ENCODE results near the gene RDX.
A peak's percentile ranks its signal among the peaks of the same experiment; 100 is the strongest.
"Not testable (repeated sequence)": the region's sequence is repeated elsewhere in the genome, so short reads cannot be mapped to it uniquely, and the experiment has no call there.

Gene RDX

DNA sequence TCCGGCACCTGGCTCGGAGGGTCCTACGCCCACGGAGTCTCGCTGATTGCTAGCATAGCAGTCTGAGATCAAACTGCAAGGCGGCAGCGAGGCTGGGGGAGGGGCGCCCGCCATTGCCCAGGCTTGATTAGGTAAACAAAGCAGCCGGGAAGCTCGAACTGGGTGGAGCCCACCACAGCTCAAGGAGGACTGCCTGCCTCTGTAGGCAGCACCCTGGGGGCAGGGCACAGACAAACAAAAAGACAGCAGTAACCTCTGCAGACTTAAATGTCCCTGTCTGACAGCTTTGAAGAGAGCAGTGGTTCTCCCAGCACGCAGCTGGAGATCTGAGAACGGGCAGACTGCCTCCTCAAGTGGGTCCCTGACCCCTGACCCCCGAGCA, 87.1 kb downstream of the RDX start:
- H3K27ac ChIP-seq; DNase-seq (ENCODE audit: low read depth, low spot score): not testable (repeated sequence)

DNA sequence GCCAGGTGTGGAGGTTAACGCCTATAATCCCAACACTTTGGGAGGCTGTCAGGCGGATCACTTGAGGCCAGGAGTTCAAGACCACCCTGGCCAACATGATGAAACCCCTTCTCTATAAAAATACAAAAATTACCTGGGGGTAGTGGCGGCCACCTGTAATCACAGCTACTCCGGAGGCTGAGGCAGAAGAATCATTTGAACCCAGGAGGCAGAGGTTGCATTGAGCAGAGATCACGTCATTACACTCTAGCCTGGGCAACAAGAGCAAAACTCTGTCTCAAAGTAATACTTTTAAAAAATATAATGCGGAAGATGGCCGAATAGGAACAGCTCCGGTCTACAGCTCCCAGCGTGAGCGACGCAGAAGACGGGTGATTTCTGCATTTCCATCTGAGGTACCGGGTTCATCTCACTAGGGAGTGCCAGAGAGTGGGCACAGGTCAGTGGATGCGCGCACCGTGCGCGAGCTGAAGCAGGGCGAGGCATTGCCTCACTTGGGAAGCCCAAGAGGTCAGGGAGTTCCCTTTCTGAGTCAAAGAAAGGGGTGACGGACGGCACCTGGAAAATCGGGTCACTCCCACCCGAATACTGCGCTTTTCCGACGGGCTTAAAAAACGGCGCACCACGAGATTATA, 87.6 kb downstream of the RDX start:
- H3K27ac ChIP-seq; DNase-seq (ENCODE audit: low read depth, low spot score): not testable (repeated sequence)

DNA sequence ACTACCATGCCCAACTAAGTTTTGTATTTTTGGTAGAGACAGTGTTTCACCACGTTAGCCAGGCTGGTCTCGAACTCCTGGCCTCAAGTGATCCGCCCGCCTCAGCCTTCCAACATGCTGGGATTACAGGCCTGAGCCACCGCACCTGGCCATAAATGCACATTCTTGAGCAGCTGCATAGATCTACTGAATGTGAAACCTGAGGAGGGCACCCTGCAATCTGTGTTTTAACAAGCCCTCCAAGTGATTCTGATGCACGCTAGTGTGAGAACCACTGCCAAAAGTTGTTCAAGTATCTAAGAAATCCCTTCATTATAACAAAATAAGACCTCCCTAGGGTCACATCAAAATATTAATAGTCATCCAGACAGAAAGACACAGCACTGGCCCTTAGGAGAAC, 89.3 kb downstream of the RDX start:
- H3K27ac ChIP-seq: no peak overlapping the region
- DNase-seq (ENCODE audit: low read depth, low spot score): no peak

DNA sequence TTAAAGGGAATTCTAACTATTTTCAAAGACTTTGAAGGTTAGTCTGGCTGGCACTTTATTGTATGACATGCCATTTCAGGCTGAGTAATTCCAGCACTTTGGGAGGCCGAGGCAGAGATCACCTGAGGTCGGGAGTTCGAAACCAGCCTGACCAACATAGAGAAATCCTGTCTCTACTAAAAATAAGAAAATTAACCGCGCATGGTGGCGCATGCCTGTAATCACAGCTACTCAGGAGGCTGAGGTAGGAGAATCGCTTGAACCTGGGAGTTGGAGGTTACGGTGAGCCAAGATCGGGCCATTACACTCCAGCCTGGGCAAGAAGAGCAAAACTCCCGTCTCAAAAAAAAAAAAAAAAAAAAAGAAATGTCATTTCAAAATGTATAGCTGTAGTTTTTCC, 95.6 kb downstream of the RDX start:
- DNase-seq (ENCODE audit: low read depth, low spot score): no peak
- no peak overlapping the region for H3K27ac ChIP-seq

DNA sequence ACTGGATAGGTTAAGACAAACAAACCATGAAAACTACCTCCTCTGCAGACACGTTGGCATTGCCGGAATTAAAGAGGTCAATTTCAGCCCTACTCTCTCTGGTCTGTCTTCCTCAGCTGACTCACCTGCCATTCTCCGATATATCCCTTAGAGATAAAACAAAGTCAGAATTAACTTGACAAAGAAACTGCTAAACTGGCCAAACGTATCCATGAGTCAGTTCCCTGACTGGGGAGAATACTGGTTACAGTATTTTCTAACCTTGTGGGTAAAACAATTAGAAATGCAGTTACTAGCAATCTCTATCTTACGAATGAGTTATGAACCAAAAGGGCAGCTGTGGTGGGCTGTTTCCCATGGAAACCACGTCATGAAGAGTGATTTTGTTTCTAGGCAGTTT, 96.2 kb downstream of the RDX start:
- H3K27ac ChIP-seq: peak overlapping the region; percentile 5
- no peak for DNase-seq (ENCODE audit: low read depth, low spot score)

DNA sequence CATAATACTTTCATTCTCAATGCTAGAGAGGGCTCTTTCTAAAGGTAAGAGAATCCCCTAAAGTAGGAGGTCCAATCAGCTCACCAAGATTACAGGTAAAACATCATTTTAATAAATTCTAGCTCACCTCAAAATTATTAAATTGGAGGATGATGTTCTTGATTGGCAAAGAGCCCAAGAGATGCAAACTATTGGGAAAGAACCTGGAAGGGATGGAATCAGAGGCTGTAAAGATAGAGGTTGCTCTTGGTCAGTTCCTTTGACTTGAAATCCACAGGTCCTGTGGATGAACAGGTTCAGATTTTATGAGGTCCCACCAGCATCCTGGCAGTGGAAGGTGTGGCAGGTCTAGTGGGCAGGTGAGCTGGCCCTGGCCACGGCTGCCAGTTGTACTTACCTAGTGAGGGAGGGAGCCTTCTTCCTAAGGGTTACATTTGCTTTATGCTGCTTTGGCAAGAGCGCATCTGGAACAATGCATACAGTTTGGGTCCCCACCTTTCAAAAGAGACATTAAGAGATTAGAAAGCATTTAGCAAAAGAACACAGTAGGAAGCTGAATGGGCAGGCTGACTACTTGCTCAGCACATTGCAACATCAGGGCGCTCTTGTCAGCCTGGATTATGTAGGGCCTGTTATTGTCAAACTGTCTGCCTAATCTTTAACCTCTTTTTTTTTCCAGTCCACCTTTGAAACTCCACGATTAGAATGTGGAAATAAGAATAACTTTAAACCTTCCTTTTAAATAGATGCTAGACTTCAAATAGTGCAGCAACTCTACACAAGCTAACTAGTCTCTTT, 97.0 kb downstream of the RDX start:
- DNase-seq (ENCODE audit: low read depth, low spot score): no peak

DNA sequence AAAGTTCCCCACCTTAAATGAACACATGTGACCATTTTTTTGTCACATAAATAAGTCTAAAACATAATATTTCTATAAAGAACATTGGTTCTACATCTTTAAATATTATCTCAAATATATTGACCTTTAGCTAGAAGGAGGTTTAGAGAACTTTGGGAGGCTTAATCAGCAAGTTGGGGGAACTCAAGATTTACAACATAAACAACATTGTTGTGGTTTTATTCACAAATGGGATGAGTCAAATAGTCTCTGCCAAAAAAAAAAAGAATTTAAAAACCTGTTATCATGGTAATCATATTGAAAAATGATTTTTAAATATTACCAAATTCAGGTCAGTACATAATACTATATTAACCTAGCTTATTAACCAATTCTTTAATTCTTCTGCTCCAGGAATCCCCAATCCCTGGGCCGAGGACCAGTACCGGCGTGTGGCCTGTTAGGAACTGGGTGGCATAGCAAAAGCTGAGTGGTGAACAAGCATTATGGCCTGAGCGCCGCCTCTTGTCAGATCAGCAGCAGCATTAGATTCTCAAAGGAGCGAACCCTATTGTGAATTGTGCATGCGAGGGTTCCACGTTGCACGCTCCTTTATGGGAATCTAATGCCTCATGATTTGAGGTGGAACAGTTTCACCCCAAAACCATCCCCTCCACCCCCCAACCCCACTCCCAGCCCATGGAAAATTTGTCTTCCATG, 98.2 kb downstream of the RDX start:
- no peak overlapping the region for H3K27ac ChIP-seq
- no peak for DNase-seq (ENCODE audit: low read depth, low spot score)

More for the DNA sequence above, 97.0 kb downstream of the RDX start:
- peak overlapping the region; percentile 5 for H3K27ac ChIP-seq

DNA sequence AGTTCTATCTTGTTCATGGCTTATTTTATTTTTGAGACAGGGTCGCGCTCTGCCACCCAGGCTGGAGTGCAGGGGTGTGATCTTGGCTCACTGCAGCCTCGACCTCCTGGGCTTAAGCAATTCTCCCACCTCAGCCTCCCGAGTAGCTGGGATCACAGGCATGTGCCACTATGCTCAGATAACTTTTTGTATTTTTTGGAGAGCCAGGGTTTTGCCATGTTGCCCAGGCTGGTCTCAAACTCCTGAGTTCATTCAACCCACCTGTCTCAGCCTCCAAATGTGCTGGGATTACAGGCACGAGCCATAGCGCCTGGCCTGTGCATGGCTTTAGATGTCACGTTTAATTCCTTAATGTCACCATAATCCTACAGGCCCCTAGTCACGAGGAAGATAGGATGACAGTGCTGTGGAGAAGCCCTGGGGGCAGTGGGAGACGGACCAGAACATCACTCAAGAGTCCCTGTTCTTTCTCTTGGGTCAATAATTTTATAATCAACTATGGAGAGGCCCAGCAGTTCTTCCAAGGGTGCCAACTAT, 99.5 kb downstream of the RDX start:
- peak overlapping the region; percentile 88 for H3K27ac ChIP-seq
- DNase-seq (ENCODE audit: low read depth, low spot score): no peak

DNA sequence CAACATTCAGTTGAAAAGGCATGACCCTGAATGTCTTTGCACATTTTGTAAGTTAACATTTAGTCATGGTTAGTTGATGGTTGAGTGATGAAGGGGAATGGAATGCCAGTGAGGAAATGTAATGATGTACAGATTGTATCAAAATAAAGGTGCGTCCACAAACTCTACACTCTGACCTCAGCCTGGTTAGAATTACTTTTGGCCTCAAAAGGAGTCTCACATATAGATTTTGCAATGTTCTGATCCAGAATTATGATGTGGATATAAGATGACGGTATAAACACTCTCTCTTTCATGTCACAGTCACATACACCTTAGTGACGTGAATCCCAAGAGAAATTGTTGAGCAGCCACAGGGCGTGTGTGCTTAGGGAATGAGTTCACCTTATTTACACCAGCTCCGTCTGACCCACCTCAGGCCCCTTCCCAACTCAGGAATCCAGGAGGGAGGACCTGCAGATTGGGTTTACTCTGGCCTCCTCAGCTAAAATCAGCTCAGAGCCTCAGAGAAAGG, 100.1 kb downstream of the RDX start:
- DNase-seq (ENCODE audit: low read depth, low spot score): peak; percentile 75
- peak overlapping the region; percentile 88 for H3K27ac ChIP-seq

DNA sequence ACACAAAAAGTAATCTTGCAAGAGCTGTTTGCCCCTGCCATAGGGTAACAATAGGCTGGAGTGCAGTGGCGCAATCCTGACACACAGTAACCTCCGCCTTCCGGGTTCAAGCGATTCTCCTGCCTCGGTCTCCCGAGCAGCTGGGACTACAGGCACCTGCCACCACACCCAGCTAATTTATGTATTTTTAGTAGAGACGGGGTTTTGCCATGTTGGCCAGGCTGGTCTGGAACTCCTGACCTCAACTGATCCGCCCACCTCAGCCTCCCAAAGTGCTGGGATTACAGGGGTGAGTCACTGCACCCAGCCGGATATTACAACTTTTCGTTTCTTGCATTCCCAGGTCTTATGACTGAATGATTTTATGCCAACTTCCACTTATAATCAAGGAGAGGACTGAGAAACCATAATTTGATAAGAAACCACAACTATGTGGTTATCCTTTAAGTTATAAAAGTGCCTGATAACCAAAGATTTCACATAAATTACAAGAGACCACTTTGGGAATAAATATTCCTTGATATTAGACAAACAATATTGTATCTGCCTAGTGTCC, 102.1 kb downstream of the RDX start:
- H3K27ac ChIP-seq: peak overlapping the region; percentile 88
- DNase-seq (ENCODE audit: low read depth, low spot score): not testable (repeated sequence)

DNA sequence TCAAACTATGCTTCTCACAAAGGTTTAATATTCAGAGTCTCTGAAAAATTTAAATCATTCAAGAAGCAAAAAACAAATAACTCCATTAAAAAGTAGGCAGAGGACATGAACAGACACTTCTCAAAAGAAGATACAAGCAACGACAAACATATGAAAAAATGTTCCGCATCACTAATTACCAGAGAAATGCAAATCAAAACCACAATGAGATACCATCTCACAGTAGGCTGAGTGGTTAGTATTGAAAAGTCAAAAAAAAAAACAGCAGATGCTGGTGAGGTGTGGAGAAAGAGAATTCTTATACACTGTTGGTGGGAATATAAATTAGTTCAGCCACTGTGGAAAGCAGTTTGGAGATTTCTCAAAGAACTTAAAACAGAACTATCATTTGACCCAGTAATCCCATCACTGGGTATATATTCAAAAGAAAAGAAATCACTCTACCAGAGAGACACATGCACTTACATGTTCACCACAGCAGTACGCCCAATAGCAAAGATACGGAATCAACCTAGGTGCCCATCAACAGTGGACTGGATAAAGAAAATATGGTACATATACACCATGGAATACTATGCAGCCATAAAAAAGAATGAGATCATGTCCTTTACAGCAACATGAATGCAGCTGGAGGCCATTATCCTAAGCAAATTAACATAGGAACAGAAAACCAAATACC, 103.7 kb downstream of the RDX start:
- DNase-seq (ENCODE audit: low read depth, low spot score): not testable (repeated sequence)

DNA sequence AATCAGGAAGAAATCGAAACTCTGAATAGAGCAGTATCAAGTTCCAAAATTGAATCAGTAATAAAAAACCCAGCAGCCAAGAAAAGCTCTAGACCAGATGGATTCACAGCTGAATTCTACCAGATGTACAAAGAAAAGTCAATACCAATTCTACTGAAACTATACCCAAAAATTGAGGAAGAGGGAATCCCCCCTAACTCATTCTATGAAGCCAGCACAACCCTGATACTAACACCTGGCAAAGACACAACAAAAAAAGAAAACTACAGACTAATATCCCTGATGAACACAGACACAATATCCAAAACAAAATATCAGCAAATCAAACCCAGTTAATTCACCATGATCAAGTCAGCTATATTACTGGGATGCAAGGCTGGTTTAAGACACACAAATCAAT, 105.5 kb downstream of the RDX start:
- H3K27ac ChIP-seq: no peak overlapping the region
- no peak for DNase-seq (ENCODE audit: low read depth, low spot score)

More for the DNA sequence above, 103.7 kb downstream of the RDX start:
- H3K27ac ChIP-seq: not testable (repeated sequence)

DNA sequence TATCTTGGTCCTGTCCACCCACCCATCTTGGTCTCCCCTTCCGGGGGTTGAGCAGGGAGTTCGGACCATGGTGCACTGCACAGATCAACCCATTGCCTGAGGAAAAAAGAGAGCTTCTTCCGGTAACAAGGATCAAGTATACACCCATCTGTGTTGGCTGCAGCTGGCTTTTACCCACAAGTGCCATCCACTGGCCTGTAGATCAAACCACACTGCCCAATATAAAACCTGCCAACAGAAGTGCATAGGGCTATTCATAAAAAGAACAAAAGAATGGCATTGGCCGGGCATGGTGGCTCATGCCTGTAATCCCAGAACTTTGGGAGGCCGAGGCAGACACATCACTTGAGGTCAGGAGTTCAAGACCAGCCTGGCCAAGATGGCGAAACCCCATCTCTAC, 108.7 kb downstream of the RDX start:
- no peak for DNase-seq (ENCODE audit: low read depth, low spot score)
- H3K27ac ChIP-seq: no peak overlapping the region

DNA sequence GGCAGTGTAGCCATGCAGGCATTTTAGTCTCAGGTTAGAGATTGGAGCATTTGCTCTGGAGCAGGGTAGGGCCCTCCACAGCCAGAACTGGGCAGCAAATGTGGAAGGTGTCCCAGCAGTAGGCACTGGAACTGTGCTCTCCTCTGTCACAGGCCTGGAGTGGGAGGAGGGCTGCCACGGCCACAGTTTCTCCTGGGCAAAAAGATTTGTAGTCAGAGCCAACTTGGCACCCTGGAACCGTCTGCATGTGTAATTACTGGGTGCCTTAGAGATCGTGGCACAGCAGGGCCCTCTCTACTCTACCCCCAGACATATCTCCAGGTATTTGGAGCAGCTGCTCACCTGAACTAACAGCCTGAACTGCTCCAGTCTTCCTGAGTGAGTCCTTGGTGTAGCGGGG, 109.5 kb downstream of the RDX start:
- no peak for DNase-seq (ENCODE audit: low read depth, low spot score)
- no peak overlapping the region for H3K27ac ChIP-seq

DNA sequence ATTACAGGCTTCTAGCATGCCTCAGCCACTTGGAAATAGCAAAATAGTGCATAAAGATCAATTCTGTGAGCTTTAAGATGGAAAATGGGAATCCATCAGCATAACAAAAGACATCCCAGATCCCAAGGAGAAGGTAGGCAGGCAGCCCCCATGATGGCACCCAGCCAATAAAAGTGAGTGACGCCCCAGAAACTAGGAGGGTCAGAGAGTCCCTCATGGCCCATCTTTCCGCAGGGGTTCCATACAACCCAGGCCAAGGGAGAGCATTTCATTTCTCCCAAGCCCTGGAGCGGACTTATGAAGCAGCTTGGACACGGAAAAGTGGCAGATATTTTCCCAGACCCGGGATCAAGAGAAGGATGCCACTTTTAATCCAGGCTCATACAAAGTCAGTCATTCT, 110.0 kb downstream of the RDX start:
- DNase-seq (ENCODE audit: low read depth, low spot score): no peak
- H3K27ac ChIP-seq: no peak overlapping the region

DNA sequence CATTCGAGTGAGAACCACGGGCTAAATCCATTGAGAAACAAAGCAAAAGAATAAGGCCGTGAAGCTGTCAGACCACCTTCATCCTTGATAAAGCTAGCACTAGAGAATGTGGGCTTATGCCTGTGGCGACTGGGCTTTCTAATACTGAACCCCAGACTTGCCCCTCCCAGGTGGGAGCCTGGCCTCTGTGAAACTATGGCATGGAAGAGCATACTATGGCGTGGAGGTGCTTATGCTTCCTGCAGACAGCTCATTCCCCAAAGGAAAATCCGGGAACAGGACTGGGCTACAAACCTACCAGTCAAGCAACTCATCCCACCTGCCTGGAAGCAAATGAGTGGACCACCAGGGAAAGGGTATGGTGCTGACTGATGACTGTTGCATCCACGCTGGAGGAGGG, 110.8 kb downstream of the RDX start:
- no peak for DNase-seq (ENCODE audit: low read depth, low spot score)
- peak overlapping the region; percentile 14 for H3K27ac ChIP-seq

DNA sequence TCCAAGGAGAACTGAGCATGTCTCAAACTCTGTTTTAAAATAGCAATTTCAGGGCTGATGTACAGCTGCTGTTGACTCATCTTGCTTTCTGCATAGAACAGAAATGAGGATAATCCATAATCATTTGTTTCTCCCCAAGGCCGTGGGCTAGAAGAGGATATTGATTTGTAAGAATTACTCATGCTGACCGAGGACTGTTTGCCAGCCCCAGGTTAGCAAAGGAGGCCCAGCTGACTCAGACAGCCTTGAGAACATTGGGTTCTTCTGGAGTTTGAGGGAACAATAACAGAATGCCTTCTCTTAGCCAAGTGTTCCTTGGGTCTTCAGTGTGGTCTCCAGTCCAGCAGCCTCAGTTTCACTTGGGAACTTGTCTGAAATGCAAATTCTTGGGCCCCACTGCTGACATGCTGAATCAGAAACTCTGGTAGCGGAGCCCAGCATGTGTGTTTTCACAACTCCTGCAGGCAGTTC, 111.3 kb downstream of the RDX start:
- H3K27ac ChIP-seq: peak overlapping the region; percentile 14
- no peak for DNase-seq (ENCODE audit: low read depth, low spot score)

DNA sequence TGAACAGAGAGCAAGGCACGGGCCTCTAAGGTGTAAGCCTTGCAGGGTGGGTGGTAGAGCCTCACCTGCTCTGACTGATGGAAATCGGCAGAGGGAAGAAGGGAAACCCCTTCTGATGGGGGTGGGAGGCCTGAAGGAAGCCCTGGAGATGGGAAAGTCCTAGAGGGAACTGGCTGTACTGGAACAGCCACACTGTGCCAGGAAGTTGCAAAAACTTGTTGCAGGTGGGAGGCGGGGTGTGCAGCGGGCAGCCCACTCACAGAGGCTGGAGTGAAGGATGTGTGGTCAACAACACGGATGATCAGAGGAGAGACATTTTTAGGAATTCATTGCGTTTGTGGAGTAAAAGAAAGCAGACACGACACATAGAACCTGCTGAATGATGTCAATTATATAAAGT, 112.0 kb downstream of the RDX start:
- no peak for DNase-seq (ENCODE audit: low read depth, low spot score)
- H3K27ac ChIP-seq: peak overlapping the region; percentile 14

DNA sequence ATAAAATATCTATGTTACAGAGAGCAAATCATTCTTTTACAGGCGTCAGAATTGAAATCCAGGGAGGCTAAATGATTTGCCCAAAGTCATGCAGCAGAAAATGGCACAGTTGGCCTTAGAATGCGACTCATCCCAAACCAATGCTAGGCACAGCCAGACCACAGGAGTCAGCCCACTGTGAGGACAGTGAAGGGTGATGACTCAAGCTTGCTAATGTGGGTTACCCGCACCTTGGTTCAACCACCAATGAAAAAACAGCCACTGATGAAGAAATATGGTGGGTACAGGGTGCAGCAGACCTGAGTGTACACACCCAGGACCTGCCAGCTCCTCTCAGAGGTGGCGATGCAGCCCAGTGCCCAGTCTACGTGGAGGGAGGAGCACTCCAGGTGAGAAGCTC, 113.5 kb downstream of the RDX start:
- H3K27ac ChIP-seq: no peak overlapping the region
- DNase-seq (ENCODE audit: low read depth, low spot score): no peak

DNA sequence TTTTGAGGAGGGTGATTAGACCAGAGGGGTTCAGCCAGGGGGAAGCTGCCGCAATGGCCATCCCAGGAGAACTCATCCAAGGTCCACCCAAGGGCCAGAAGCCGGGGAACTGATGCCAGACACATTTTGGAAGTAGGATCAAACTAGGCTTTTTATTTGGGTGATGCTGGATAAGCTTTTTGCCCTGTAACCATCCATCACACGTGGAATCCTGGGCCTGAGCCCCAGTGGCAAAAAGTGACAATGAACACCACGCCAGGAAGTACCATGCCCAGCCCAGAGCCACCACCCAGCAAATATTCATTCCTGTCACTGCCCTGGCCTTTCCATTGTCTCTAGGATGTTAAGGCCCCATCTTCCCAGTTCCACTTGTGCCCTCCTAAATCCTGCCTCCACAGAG, 117.3 kb downstream of the RDX start:
- no peak for DNase-seq (ENCODE audit: low read depth, low spot score)
- H3K27ac ChIP-seq: no peak overlapping the region
